ENCODE measurements around the gene WNT11.
"Not testable (repeated sequence)": the region's sequence is repeated elsewhere in the genome, so short reads cannot be mapped to it uniquely, and the experiment has no call there.

Gene WNT11

GRCh38 chr11:76201056-76201455 lies 5.2 kb downstream of the WNT11 start:
- no peak for FAIRE-seq

- no peak for FAIRE-seq
Measured at GRCh38 chr11:76200006-76200940, 6.0 kb downstream of the WNT11 start.

DNA sequence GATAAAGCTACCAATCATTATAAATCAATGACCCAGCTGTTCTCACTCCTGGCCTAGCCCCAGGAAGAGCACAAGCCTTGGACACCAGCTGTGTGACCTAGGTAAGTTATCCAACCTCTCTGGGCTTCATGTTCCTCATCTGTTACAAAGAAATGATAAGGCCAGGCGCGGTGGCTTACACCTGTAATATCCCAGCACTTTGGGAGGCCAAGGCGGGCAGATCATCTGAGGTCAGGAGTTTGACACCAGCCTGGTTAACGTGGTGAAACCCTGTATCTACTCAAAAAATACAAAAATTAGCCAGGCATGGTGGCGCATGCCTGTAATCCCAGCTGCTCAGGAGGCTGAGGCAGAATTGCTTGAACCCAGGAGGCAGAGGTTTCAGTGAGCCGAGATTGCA lies 7.6 kb downstream of the WNT11 start:
- FAIRE-seq = not testable (repeated sequence)

DNA sequence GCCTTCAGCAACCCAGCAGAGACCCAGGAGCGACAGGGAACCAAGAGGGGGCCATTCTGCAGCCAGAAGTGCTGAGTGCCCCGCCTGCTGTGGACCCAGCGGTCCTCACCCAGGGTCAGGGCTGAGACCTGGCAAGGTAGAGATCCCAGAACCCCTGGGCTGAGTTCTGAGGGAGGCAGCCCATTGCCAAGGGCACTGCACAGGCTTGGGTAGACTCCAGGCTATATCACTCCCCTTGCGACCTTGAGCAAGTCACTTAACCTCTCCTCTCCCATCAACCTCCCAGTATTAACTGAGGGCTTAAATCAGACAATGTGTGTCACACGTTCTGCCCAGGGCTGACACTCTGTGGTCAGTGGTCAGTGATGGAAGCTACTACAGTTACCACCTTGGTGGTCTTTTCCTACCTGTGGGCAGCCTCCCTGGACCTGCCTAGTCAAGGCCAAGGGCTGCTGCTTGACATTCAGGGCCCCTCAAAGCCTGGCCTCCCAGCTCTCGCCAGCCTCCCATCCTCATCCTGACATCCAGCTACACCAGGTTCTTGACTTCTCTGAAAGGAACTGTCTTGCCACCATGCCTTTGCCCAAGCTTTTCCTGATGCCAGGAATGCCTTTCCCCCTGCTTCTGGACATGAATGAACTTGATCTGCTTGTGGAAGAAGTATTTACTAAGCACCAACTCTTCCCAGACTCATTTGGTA lies 8.2 kb downstream of the WNT11 start:
- FAIRE-seq = no peak

GRCh38 chr11:76197332-76197731 lies 9.0 kb downstream of the WNT11 start:
- FAIRE-seq = no peak

DNA sequence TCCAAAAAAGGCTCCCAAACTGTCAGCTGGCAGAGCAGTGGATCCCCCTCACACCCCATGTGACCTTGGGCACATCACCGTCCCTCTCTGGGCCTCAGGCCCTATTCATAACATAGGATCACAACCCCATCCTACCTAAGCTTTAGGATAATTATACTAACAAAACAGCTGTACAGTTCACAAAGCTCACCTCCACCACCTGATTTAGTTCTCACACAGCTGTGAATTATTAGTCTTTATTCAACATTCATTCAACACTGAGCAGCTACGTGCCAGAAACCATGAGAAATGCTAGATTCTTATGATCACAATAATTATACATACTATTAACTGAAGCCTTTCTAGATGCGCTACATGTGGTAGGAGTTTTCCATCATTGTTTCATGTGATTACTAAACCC lies 9.5 kb downstream of the WNT11 start:
- FAIRE-seq = no peak

- no peak for FAIRE-seq
Measured at GRCh38 chr11:76194872-76195668, 11.2 kb downstream of the WNT11 start.

DNA sequence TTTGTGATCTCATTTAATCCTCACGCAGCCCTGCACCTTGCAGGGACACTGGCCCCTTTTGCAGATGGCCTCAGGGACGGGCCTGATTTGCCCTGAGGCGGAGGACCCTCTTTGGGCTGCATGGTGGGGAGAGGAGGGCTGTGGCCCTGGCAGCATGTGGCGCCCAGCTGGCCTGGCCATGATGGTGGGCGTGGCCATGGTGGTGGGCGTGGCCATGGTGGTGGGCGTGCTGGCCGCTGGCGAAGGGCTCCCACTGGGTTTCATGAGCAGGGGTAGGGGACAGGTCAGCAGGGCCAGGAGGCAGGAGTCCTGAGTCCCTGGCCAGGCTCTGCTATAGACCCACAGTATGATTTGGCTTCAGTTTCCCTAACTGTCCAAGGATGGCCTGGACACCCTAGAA lies 13.1 kb downstream of the WNT11 start:
- FAIRE-seq = no peak

- no peak for FAIRE-seq
Measured at GRCh38 chr11:76190376-76190775, 15.9 kb downstream of the WNT11 start.

DNA sequence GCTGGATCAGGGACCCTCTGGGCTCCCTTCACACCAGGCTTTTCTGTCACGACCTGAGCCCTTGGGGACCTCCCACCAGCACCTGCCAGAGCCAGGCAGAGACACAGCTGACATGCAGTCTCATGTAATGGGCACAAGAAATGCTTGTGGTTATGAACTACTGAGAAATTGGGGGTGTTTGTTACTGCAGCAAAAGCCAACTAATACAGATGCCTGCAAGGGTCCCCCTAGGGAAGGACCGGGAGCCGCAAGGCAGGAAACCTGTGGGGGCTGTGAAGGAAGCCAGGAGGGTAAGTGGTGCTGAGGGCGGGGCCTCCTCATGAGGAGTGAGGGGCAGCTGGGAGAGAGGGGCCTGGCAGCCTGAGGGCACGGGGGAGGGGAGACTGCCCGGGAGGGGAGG lies 16.6 kb downstream of the WNT11 start:
- FAIRE-seq = no peak

DNA sequence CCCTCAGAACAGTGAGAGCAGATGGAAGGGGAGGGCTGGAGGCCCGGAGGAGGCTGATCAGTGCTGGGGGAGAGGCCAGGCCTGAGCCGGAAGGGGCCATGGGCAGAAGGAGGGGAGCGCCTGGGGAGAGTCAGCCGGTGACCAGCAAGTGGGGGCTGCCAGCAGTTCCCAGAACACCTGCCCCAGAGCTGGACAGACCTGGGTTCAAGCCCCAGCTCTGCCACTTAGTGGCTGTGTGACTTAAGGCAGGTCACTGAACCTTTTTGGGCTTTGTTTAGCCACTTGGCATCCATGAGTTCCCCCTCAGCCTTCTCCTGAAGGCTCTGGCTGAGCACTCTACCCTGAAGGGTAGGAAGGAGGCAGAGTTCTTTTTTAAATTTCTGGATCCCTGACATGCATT lies 17.4 kb downstream of the WNT11 start:
- FAIRE-seq = no peak

DNA sequence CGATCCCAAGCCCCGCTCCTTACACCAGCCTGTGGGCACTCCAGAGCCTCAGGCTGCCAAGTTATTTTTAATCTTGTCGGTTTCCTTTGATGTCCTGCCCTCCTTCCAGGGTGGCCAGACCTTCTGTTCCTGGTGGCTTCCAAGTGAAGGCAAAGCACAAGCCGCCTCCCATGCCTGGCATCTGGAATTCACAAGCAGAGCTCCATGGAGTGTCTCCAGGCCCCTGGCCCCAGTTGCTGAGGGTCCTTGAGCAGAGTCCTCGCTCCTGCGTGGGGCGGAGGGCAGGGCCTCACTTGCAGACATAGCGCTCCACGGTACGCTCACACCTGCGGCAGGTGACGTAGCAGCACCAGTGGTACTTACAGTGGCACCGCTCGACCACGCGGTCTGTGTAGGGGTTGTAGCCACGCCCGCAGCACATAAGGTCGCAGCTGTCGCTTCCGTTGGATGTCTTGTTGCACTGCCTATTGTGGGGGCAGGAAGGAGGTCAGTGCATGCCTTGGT lies 19.5 kb downstream of the WNT11 start:
- FAIRE-seq = no peak

- no peak for FAIRE-seq
Measured at GRCh38 chr11:76185931-76186401, 20.3 kb downstream of the WNT11 start.

GRCh38 chr11:76185511-76185910 lies 20.8 kb downstream of the WNT11 start:
- FAIRE-seq = no peak

GRCh38 chr11:76184551-76184993 lies 21.7 kb downstream of the WNT11 start:
- FAIRE-seq = no peak

DNA sequence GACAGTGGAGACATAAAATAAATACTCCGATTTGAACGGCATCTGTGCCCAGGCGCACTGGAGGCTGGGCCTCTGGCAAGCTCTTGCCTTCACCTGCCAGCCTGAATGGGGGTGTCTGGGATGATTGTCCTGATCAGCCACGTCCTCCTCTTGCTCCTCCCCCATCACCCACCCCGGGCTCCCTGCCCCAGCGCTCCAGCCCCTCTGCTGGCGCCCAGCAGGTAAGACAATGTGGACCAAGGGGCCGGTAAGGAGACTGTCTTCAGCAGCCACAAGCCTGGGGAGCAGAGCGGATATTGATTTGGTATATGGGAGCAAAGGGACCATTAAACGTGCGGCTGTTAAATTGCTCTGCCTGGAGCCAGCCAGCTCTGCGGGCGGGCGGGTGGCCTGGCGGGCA lies 24.9 kb downstream of the WNT11 start:
- no peak for FAIRE-seq

DNA sequence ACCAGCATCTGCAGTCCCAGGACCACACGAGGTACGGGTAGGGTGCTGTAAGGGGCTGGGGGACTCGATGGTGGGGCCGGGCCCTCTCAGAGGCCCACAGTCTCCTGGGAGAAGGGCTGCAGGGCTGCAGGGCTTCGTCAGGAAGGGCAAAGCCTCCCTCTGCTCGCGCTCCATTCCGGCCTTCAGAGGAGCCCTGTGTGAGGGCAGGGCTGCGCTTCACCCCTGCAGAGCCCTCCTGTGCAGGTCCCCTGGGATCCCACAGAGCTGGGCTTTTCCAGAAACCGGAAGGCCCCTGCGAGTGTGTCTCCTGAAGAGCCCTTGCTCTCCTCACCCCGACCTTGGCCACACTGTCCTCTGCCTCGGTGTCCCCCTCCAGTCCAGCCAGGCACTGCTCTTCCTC lies 27.2 kb downstream of the WNT11 start:
- no peak for FAIRE-seq

- FAIRE-seq = no peak
Measured at GRCh38 chr11:76177250-76177686, 29.0 kb downstream of the WNT11 start.

DNA sequence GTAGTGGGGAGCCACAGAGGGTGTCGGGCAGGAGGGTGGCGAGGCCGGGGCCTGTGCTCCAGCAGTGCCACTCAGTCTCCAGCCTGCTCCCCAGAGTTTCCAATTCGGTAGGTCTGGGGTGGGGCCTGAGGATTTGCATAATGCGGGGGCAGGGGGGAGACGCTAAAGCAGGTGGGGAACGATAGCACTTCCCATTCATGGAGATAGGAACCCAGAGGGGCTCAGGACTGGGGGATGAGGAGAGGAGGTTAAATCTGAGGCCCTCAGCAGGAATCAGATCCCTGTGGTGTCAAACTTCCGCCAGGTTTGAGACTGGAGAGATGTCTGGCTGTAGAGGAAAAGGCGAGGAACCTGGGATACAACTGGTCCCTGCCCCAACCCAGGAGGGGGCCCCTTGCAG lies 29.8 kb downstream of the WNT11 start:
- FAIRE-seq = no peak

GRCh38 chr11:76175783-76176182 lies 30.5 kb downstream of the WNT11 start:
- FAIRE-seq = no peak

DNA sequence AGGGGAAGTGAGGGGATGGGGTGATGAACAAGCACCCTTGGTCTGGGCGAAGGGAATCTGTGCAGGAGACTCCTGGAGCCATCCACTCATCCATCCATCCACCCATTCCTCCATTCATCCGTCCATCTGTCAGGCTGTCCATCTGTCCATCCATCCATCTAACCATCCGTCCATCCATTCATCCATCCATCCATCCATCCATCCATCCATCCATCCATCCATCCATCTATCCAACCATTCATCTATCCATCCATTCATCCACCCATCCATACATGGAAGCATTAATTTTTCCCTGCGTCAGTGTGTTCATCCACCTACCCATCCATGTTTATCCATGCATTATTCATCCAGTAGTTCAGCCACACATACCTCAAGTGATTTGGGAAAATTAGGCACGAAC lies 32.0 kb downstream of the WNT11 start:
- FAIRE-seq = no peak

GRCh38 chr11:76173663-76174062 lies 32.6 kb downstream of the WNT11 start:
- FAIRE-seq = no peak

DNA sequence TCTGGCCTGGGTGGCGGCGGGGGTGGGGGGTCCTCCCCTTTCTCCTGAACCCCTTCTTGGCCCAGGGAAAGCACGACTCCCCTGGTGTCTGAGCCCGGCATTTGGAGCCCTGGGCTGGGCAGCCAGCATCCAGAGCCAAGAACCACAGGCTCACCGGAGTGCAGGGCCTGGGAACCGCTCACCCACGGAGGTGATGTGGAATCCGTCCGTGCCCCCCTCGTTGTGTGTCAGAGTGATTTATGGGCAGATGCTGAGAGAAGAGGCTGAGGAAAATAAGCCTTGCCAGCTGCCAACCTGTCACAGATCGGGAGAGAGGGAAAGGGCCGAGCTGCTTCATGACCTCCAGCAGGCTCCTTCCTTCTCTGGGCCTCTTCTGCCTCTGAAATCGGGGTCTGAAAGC lies 33.7 kb downstream of the WNT11 start:
- FAIRE-seq = no peak
